ENCODE data around the gene CD164L2. TPM values are rescaled to one million over a fixed set of nuclear protein-coding genes. Genes with fewer than 3 reads are reported as not detected.
A peak's percentile ranks its signal among the peaks of the same experiment; 100 is the strongest.

Gene CD164L2
- total RNA-seq, 1 experiment from 2014 or later, result 0.63 TPM

DNA sequence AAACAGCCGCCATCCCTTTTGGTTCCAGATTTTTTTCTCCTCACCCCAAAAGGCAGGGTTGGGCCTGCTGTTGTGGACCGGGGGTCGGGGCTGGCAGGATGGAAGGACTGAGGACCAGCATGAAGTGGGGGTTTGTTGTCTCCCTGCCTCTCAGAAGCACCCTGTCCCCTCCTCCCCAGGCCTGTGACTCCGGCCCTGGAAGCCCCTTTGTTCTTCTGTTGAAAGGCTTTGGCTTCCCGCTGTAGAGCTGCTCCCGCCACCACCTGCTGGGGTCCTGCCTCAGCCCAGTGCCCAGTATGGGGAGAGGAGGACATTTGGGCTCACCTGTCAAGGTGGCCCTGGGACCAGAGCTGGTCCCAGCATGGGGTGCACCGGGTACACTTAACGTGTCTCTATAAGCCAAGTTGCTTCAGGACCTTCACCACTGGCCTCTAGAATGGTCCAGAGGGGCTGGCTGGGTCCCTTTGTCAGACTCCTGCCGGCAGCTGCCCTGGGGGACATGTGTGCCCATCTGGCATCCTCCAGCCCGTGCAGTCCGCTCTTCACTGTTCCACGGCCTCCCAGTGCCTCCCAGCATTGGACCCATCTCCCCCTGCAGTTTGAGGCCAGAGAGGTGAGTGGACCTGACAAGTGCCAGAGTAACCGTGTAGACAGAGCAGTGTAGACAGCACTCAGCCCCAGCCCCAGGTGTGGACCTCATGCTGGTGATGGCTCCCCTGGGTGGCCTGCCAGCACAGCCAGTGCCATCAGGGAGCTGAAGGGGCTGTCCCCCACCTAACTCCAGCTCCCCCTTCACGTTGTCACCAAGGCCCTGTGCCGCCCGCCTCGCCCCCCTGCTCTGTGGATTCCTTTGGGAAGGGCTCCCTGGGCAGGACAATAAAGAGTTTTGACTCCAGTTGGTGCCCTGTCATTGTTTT is 47.4 kb downstream of the CD164L2 start:
- intact Hi-C loops (cut with micrococcal nuclease; ENCODE audit: unreplicated experiment), result no loop called here
- no peaks in the 10 kb centered on the region for H3K79me2 ChIP-seq (ENCODE audit: low read depth)
- no peak overlapping the region for H3K4me2 ChIP-seq
- H3K27me3 ChIP-seq (ENCODE audit: insufficient read depth, low read depth), result no peaks in the 10 kb centered on the region
- no peak overlapping the region for H3K4me3 ChIP-seq
- no peak for DNase-seq
- TF ChIP-seq, protein P1, sequence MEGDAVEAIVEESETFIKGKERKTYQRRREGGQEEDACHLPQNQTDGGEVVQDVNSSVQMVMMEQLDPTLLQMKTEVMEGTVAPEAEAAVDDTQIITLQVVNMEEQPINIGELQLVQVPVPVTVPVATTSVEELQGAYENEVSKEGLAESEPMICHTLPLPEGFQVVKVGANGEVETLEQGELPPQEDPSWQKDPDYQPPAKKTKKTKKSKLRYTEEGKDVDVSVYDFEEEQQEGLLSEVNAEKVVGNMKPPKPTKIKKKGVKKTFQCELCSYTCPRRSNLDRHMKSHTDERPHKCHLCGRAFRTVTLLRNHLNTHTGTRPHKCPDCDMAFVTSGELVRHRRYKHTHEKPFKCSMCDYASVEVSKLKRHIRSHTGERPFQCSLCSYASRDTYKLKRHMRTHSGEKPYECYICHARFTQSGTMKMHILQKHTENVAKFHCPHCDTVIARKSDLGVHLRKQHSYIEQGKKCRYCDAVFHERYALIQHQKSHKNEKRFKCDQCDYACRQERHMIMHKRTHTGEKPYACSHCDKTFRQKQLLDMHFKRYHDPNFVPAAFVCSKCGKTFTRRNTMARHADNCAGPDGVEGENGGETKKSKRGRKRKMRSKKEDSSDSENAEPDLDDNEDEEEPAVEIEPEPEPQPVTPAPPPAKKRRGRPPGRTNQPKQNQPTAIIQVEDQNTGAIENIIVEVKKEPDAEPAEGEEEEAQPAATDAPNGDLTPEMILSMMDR (conservative IDR thresholded peaks at IDR 0.05), result no peak
- TF ChIP-seq EZH2 (IDR thresholded peaks at IDR 0.05; ENCODE audit: low read depth), result no peak
- H3K9me3 ChIP-seq (ENCODE audit: insufficient read depth, low read depth), result no peaks in the 10 kb centered on the region
- no peak overlapping the region for H2AFZ ChIP-seq
- no peaks in the 10 kb centered on the region; the same call in 1 of the 2 replicates for H3K36me3 ChIP-seq (ENCODE audit: low read depth)
- no peaks in the 10 kb centered on the region for H4K20me1 ChIP-seq (ENCODE audit: insufficient read depth)
- no peak overlapping the region for H3K27ac ChIP-seq
- ChIA-PET POLR2A (ENCODE audit: unreplicated experiment) (no interaction called here), CTCF (interaction anchor here (0.5 to 0.6 kb wide), 2 partner anchors 27 to 53 kb away, joined by 3 to 4 read pairs; no protein-coding TSS in a partner anchor)
- H3K4me1 ChIP-seq (replicated peaks; ENCODE audit: insufficient read depth), result peaks cover 7% of the 10 kb centered on the region
- no peaks in the 10 kb centered on the region for H3K9me2 ChIP-seq (ENCODE audit: insufficient read depth)
- BruUV-seq (replicated peaks), result TSS peak; percentile 18
- peaks cover 6% of the 10 kb centered on the region; the same call in 1 of the 2 replicates for H3F3A ChIP-seq (ENCODE audit: insufficient read depth, low read depth)

DNA sequence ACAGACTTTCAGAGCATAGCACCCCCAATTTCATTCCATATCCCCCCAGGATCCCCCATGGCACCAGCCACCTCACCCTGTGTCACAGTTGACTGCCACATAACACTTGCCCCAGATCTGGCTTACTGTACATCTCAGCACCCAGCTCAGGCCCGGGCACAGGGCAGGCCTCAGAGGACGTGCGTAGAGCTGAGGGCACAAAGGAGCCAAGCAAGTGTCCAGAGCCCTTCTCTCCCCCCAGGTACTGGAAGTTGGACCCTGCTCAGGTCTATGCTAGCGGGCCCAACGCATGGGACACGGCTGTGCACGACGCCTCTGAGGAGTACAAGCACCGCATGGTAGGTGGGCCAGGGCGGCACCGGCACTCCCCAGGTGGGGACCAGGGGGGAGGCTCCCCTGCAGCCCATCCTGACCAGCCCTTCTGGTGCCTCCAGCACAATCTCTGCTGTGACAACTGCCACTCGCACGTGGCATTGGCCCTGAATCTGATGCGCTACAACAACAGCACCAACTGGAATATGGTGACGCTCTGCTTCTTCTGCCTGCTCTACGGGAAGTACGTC is 49.3 kb downstream of the CD164L2 start:
- ChIA-PET CTCF (interaction anchor here (0.5 kb wide), 1 partner anchor 105 kb away, joined by 3 read pairs; no protein-coding TSS in a partner anchor), POLR2A (ENCODE audit: unreplicated experiment) (no interaction called here)
- Histone ChIP-seq H3K4me1 (replicated peaks; ENCODE audit: insufficient read depth) (no peaks in the 10 kb centered on the region), H2AFZ (no peak overlapping the region), H3K4me2 (no peak overlapping the region), H3K79me2 (ENCODE audit: low read depth) (no peaks in the 10 kb centered on the region), H3K36me3 (ENCODE audit: low read depth) (no peaks in the 10 kb centered on the region; the same call in 1 of the 2 replicates), H3K9me2 (ENCODE audit: insufficient read depth) (no peaks in the 10 kb centered on the region), H3K27me3 (ENCODE audit: insufficient read depth, low read depth) (no peaks in the 10 kb centered on the region), H3K27ac (no peak overlapping the region), H4K20me1 (ENCODE audit: insufficient read depth) (no peaks in the 10 kb centered on the region), H3K9me3 (ENCODE audit: insufficient read depth, low read depth) (no peaks in the 10 kb centered on the region), H3K4me3 (no peak overlapping the region), H3F3A (ENCODE audit: insufficient read depth, low read depth) (no peaks in the 10 kb centered on the region)
- intact Hi-C loops (cut with micrococcal nuclease; ENCODE audit: unreplicated experiment), result no loop called here
- no peak for TF ChIP-seq EZH2 (IDR thresholded peaks at IDR 0.05; ENCODE audit: low read depth)
- BruUV-seq (replicated peaks), result no TSS peak
- DNase-seq, result no peak

DNA sequence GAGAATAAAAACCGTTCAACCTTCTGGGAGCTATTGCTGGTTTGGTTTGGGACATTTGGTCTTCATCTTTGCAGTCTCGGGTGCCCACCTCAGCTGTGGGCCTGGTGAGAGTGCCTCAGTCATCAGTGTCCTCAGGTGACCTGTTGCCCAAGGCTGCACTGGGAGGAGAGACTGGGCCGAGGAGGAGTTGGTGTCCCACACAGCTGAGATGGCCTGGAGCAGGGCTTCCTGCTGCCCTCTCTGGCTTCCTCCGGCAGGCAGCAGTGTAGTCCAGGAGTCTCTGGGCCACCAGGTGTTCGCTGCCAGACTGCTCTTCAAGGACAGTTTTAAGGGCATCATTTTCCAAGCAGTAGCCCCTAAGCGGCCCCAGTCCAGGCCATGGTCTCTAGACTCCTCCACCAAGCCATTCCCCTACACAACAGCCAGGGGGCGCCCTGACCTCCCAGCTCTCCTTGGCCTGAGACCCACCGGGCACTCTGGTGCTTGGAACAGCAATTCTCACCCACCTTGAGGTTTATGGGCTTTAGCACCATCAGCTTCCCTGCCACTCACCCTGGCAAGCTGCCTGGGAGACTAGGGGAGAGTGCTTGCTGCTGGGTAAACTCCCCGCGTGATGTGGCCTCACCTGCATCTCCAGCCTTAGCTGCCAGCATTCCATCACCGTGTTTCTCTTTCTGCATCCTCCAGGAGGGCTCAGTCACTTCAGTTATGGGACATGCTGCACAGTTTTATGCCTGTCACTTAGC is 50.4 kb downstream of the CD164L2 start:
- Histone ChIP-seq H3K9me3 (ENCODE audit: insufficient read depth, low read depth) (no peaks in the 10 kb centered on the region), H3K4me1 (replicated peaks; ENCODE audit: insufficient read depth) (no peaks in the 10 kb centered on the region), H3K27me3 (ENCODE audit: insufficient read depth, low read depth) (no peaks in the 10 kb centered on the region), H3K27ac (no peak overlapping the region), H3K9me2 (ENCODE audit: insufficient read depth) (no peaks in the 10 kb centered on the region), H3K36me3 (ENCODE audit: low read depth) (no peaks in the 10 kb centered on the region; the same call in 1 of the 2 replicates), H2AFZ (no peak overlapping the region), H3K4me2 (no peak overlapping the region), H3K79me2 (ENCODE audit: low read depth) (no peaks in the 10 kb centered on the region), H3K4me3 (no peak overlapping the region), H3F3A (ENCODE audit: insufficient read depth, low read depth) (no peaks in the 10 kb centered on the region), H4K20me1 (ENCODE audit: insufficient read depth) (no peaks in the 10 kb centered on the region)
- peak in 1 of 2 experiments; percentile 41 for DNase-seq
- no TSS peak for BruUV-seq (replicated peaks)
- ChIA-PET POLR2A (ENCODE audit: unreplicated experiment) (interaction anchor here (0.5 kb wide), 1 partner anchor 449 kb away, joined by 7 read pairs; no protein-coding TSS in a partner anchor), CTCF (interaction anchor here (0.5 to 0.7 kb wide), 4 partner anchors 20 to 435 kb away, joined by 3 to 4 read pairs (median 3); no protein-coding TSS in a partner anchor)
- TF ChIP-seq EZH2 (IDR thresholded peaks at IDR 0.05; ENCODE audit: low read depth), result no peak
- TF ChIP-seq, protein P1 (conservative IDR thresholded peaks at IDR 0.05), result peak; percentile 77
- intact Hi-C loops (cut with micrococcal nuclease; ENCODE audit: unreplicated experiment), result no loop called here
